Esophagus muscularis mucosa (tissue), 4 donors: ENCODE data around the gene DNAH1. TPM values are rescaled to one million over a fixed set of nuclear protein-coding genes. Genes with fewer than 3 reads are reported as not detected.

Experiments
- DNase-seq: peaks from one replicate; pipeline ENCODE4 v3.0.0-alpha.2; 2017; ENCODE audit errors: extremely low spot score
- H3K27ac ChIP-seq, 4 donors: fragments of 200-600 bp; sonication (generic); replicated peaks in 1 of 4; 1 replicate in 3 of 4; 2 replicates in 1 of 4; pipeline ENCODE4 v1.5.1; 2016 to 2019; ENCODE audit warnings: mild to moderate bottlenecking in 1 of 4
- H3K27me3 ChIP-seq, 4 donors: fragments of 200-600 bp; sonication (generic); one replicate each; pipeline versions ENCODE4 v1.5.1 to v1.6.0; 2016 to 2019
- H3K36me3 ChIP-seq, 4 donors: fragments of 200-600 bp; sonication (generic); one replicate each; pipeline ENCODE4 v1.5.1; 2016 to 2019
- H3K4me1 ChIP-seq, 4 donors: fragments of 200-600 bp; sonication (generic); one replicate each; pipeline ENCODE4 v1.5.1; 2016 to 2019
- H3K4me3 ChIP-seq, 4 donors: fragments of 200-600 bp; sonication (generic); 1 replicate in 2 of 4; 2 replicates in 2 of 4; pipeline ENCODE4 v1.5.1; 2016 to 2019; ENCODE audit warnings: mild to moderate bottlenecking in 4 of 4, moderate library complexity in 1 of 4
- H3K9me3 ChIP-seq, 4 donors: fragments of 200-600 bp; sonication (generic); 1 replicate in 3 of 4; 2 replicates in 1 of 4; pipeline ENCODE4 v1.5.1; 2016 to 2019
- CTCF ChIP-seq, 3 experiments: fragments of 200-600 bp in 2 of 3; fragments of 450-650 bp in 1 of 3; sonication (generic) in 2 of 3; IDR thresholded peaks; one replicate each; pipeline ENCODE4 v1.5.1; 2017 to 2019; ENCODE audit warnings: antibody characterized with exemption in 3 of 3, mild to moderate bottlenecking in 2 of 3, moderate library complexity in 1 of 3
- EP300 ChIP-seq: sonication (generic); formaldehyde crosslinking; IDR thresholded peaks from one replicate; pipeline ENCODE4 v1.6.1; 2017; ENCODE audit warnings: antibody characterized with exemption
- POLR2A ChIP-seq: fragments of 450-650 bp; IDR thresholded peaks from one replicate; pipeline ENCODE4 v1.6.1; 2017; ENCODE audit warnings: antibody characterized with exemption, moderate library complexity, mild to moderate bottlenecking, low read depth
- POLR2AphosphoS5 ChIP-seq, 2 donors: sonication (generic); formaldehyde crosslinking; IDR thresholded peaks; one replicate each; pipeline ENCODE4 v1.6.1; 2017; ENCODE audit warnings: antibody characterized with exemption in 2 of 2
- WGBS: methylation state at CpG from one replicate; pipeline ENCODE4 v1.1.5; 2018; 5-methylcytosine and 5-hydroxymethylcytosine counted together
- intact Hi-C: fragments of 100-400 bp; cut with DNase I; formaldehyde crosslinking; loops from one replicate; pipeline ENCODE4 v1.15.1; 2023
- total RNA-seq, 4 donors: library from RNA; depleted of rRNA; stranded (reverse); fragments of >200 nt; gene quantifications; one replicate each; pipeline versions ENCODE4 v1.1.0 to v1.2.1, GENCODE V29; 2016

Gene DNAH1
- total RNA-seq, 4 donors from 2014 or later, result 3.4 to 5.4 (median 3.6) TPM

GRCh38 chr3:52361454-52361853, 45.3 kb downstream of the DNAH1 start:
- no peak for DNase-seq
- H3K4me3 ChIP-seq, result no peak overlapping the region
- H3K27me3 ChIP-seq, result no peaks in the 10 kb centered on the region
- intact Hi-C loops, result no loop called here
- H3K9me3 ChIP-seq, result no peaks in the 10 kb centered on the region
- no peak overlapping the region for H3K27ac ChIP-seq
- H3K4me1 ChIP-seq, result no peaks in the 10 kb centered on the region
- TF ChIP-seq EP300 (no peak), CTCF (IDR thresholded peaks at IDR 0.05) (no peak), POLR2A (no peak), POLR2AphosphoS5 (IDR thresholded peaks at IDR 0.05) (no peak)
- 97% methylated on average over 13 of the region's 13 CpGs for WGBS
- peaks cover 5 to 90% (median 77%) of the 10 kb centered on the region in 4 donors for H3K36me3 ChIP-seq

GRCh38 chr3:52361898-52362297, 45.8 kb downstream of the DNAH1 start:
- Histone ChIP-seq H3K9me3 (no peaks in the 10 kb centered on the region), H3K27ac (no peak overlapping the region), H3K4me1 (no peaks in the 10 kb centered on the region), H3K36me3 (peaks cover 5 to 93% (median 80%) of the 10 kb centered on the region in 4 donors), H3K4me3 (no peak overlapping the region), H3K27me3 (no peaks in the 10 kb centered on the region)
- intact Hi-C loops, result no loop called here
- DNase-seq, result no peak
- WGBS, result 77% methylated on average over 4 of the region's 4 CpGs
- no peak for TF ChIP-seq CTCF (IDR thresholded peaks at IDR 0.05)
- TF ChIP-seq EP300, result no peak
- TF ChIP-seq POLR2A, result no peak
- no peak for TF ChIP-seq POLR2AphosphoS5 (IDR thresholded peaks at IDR 0.05)

- intact Hi-C loops, result no loop called here
- no peak overlapping the region for H3K4me3 ChIP-seq
- peaks cover 5 to 77% (median 62%) of the 10 kb centered on the region in 4 donors for H3K36me3 ChIP-seq
- no peak for TF ChIP-seq POLR2A
- TF ChIP-seq CTCF (IDR thresholded peaks at IDR 0.05), result no peak
- no peak for TF ChIP-seq POLR2AphosphoS5 (IDR thresholded peaks at IDR 0.05)
- TF ChIP-seq EP300, result no peak
- H3K27ac ChIP-seq, result no peak overlapping the region
- H3K27me3 ChIP-seq, result no peaks in the 10 kb centered on the region
- 88% methylated on average over 15 of the region's 19 CpGs for WGBS
- no peak for DNase-seq
- peaks cover 0 to 5% (median 0%) of the 10 kb centered on the region in 4 donors for H3K4me1 ChIP-seq
- no peaks in the 10 kb centered on the region for H3K9me3 ChIP-seq
Observed at GRCh38 chr3:52364322-52365035, 48.4 kb downstream of the DNAH1 start.

GRCh38 chr3:52366527-52366926, 50.4 kb downstream of the DNAH1 start:
- Histone ChIP-seq H3K4me3 (no peak overlapping the region), H3K27me3 (no peaks in the 10 kb centered on the region), H3K4me1 (peaks cover 0 to 5% (median 0%) of the 10 kb centered on the region in 4 donors), H3K36me3 (peaks cover 0 to 69% (median 51%) of the 10 kb centered on the region in 4 donors), H3K9me3 (no peaks in the 10 kb centered on the region), H3K27ac (no peak overlapping the region)
- intact Hi-C loops, result no loop called here
- WGBS, result 75% methylated on average over 6 of the region's 10 CpGs
- TF ChIP-seq EP300, result no peak
- no peak for TF ChIP-seq POLR2A
- no peak for TF ChIP-seq POLR2AphosphoS5 (IDR thresholded peaks at IDR 0.05)
- TF ChIP-seq CTCF (IDR thresholded peaks at IDR 0.05), result no peak
- no peak for DNase-seq
